HepG2 (cell line): ENCODE data around the gene GRM7. TPM values are rescaled to one million over a fixed set of nuclear protein-coding genes. Genes with fewer than 3 reads are reported as not detected.

Experiments used
- ATAC-seq: fragments of 200-7000 bp; cut with Tn5 transposase; 3 replicates; pipeline ENCODE4 v1.9.1; 2020; ENCODE audit warnings: mild to moderate bottlenecking, moderate library complexity
- BruUV-seq: library from RNA; stranded (reverse); fragments of 400-500 nt; replicated peaks from 2 replicates; lab custom pipeline; 2021; lab: Mats Ljungman, UMichigan
- CTCF ChIA-PET: fragments of 300-600 bp; formaldehyde crosslinking; extraction: SDS; loops from one replicate; lab custom pipeline; 2021; ENCODE audit warnings: low total read pairs, inconsistent platforms, low intra/inter-chr PET ratio; lab: Yijun Ruan, JAX
- POLR2A ChIA-PET: fragments of 350-600 bp; sonication (Branson Sonifier 250); formaldehyde crosslinking; loops from one replicate; lab custom pipeline; 2020; ENCODE audit warnings: antibody characterized with exemption, inconsistent platforms; lab: Yijun Ruan, JAX
- DNase-seq: peaks from one replicate; pipeline ENCODE4 v3.0.0-alpha.2; 2015; ENCODE audit warnings: low spot score
- FAIRE-seq: peaks from 3 replicates; lab custom pipeline; 2011; peaks lifted over from hg19 to GRCh38; lab: Jason Lieb, UNC
- H2AFZ ChIP-seq: one replicate; pipeline ENCODE4 v1.6.1; 2011; ENCODE audit warnings: low read length, inconsistent platforms
- H3K27ac ChIP-seq: fragments of 300-600 bp; 3 replicates; pipeline ENCODE4 v1.8.0; 2011; ENCODE audit warnings: mixed run types, mild to moderate bottlenecking, mixed read lengths, low read length, inconsistent platforms; ENCODE audit not compliant: insufficient read depth; ENCODE audit errors: extremely low read length
- H3K27me3 ChIP-seq, 2 experiments: fragments of 200-600 bp in 1 of 2; 2 replicates in 1 of 2; 3 replicates in 1 of 2; pipeline versions ENCODE4 v1.6.0 to v1.8.0; 2011; ENCODE audit warnings: low read length in 2 of 2, mild to moderate bottlenecking in 2 of 2, moderate library complexity in 2 of 2, inconsistent platforms in 1 of 2; ENCODE audit not compliant: insufficient read depth in 2 of 2, control insufficient read depth in 1 of 2
- H3K36me3 ChIP-seq, 2 experiments: fragments of 200-600 bp in 1 of 2; replicated peaks in 1 of 2; 2 replicates in 1 of 2; 3 replicates in 1 of 2; pipeline versions ENCODE4 v1.5.1 to v1.8.0; 2011; ENCODE audit warnings: low read length in 2 of 2, inconsistent platforms in 1 of 2; ENCODE audit not compliant: insufficient read depth in 2 of 2, control insufficient read depth in 1 of 2
- H3K4me1 ChIP-seq: 2 replicates; pipeline ENCODE4 v1.5.1; 2012; ENCODE audit warnings: low read length, inconsistent platforms; ENCODE audit not compliant: insufficient read depth
- H3K4me2 ChIP-seq: 2 replicates; pipeline ENCODE4 v1.6.0; 2011; ENCODE audit warnings: low read depth, low read length, inconsistent platforms
- H3K4me3 ChIP-seq, 3 experiments: fragments of 200-600 bp in 1 of 3; sonication (generic), shearing (Covaris generic) in 1 of 3; replicated peaks in 1 of 3; 2 replicates each; pipeline ENCODE4 v1.5.1; 2011 to 2016; ENCODE audit warnings: low read length in 3 of 3, inconsistent platforms in 2 of 3, low read depth in 2 of 3, mild to moderate bottlenecking in 2 of 3, control low read depth in 1 of 3, mixed read lengths in 1 of 3; ENCODE audit not compliant: insufficient read depth in 1 of 3
- H3K79me2 ChIP-seq: one replicate; pipeline ENCODE4 v1.6.1; 2011; ENCODE audit warnings: low read length, inconsistent platforms; ENCODE audit not compliant: insufficient read depth
- H3K9ac ChIP-seq: 2 replicates; pipeline ENCODE4 v1.6.0; 2011; ENCODE audit warnings: mild to moderate bottlenecking, low read depth, low read length, inconsistent platforms; ENCODE audit not compliant: insufficient read depth
- H3K9me3 ChIP-seq: 2 replicates; pipeline ENCODE4 v1.5.1; 2012; ENCODE audit warnings: mild to moderate bottlenecking, low read length
- H4K20me1 ChIP-seq: 2 replicates; pipeline ENCODE4 v1.6.0; 2011; ENCODE audit warnings: inconsistent platforms, mild to moderate bottlenecking, low read length, moderate library complexity; ENCODE audit not compliant: insufficient read depth
- ATF6 ChIP-seq: sonication (generic); formaldehyde crosslinking; conservative IDR thresholded peaks from 2 replicates; pipeline ENCODE4 v1.4.0; 2020; ENCODE audit warnings: missing genetic modification reagents
- HMGXB4 ChIP-seq, 2 experiments: sonication (generic) in 1 of 2; formaldehyde crosslinking in 1 of 2; IDR thresholded peaks; 2 replicates each; pipeline versions ENCODE4 v1.4.0 to v1.6.1; 2018 to 2020; ENCODE audit warnings: missing genetic modification reagents in 2 of 2, borderline replicate concordance in 1 of 2, low read depth in 1 of 2, mild to moderate bottlenecking in 1 of 2, missing biosample characterization in 1 of 2
- HOXA7 ChIP-seq: sonication (generic); formaldehyde crosslinking; IDR thresholded peaks from 2 replicates; pipeline ENCODE4 v1.8.1; 2022; ENCODE audit warnings: mild to moderate bottlenecking, missing genetic modification reagents, moderate library complexity
- RFXANK ChIP-seq: IDR thresholded peaks from 2 replicates; pipeline ENCODE4 v1.6.1; 2016
- TARDBP ChIP-seq: sonication (generic); formaldehyde crosslinking; IDR thresholded peaks from 2 replicates; pipeline ENCODE4 v1.8.0; 2022; ENCODE audit warnings: mild to moderate bottlenecking, missing genetic modification reagents
- ZNF331 ChIP-seq: sonication (generic); formaldehyde crosslinking; IDR thresholded peaks from 2 replicates; pipeline ENCODE4 v1.4.0; 2020; ENCODE audit warnings: missing genetic modification reagents
- ZNF34 ChIP-seq: sonication (generic); formaldehyde crosslinking; IDR thresholded peaks from 2 replicates; pipeline ENCODE4 v1.4.0; 2020; ENCODE audit warnings: mild to moderate bottlenecking, missing genetic modification reagents, borderline replicate concordance
- ZNF724P ChIP-seq: sonication (generic); formaldehyde crosslinking; IDR thresholded peaks from 2 replicates; pipeline ENCODE4 v1.8.0; 2022; ENCODE audit warnings: missing genetic modification reagents, borderline replicate concordance
- WGBS: methylation state at CpG from one replicate; pipeline ENCODE4 v1.1.6; 2017; ENCODE audit warnings: low lambda C conversion rate; 5-methylcytosine and 5-hydroxymethylcytosine counted together
- in situ Hi-C: cut with HindIII; loops from 2 replicates; pipeline ENCODE4 v1.10.0; 2017; ENCODE audit warnings: low pct_unique_long_range_greater_than_20kb; ENCODE audit not compliant: extremely low pct_ligation_motif_present
- intact Hi-C: fragments of 100-400 bp; cut with micrococcal nuclease; formaldehyde crosslinking; loops from one replicate; pipeline ENCODE4 v1.10.0; 2022; ENCODE audit not compliant: unreplicated experiment
- polyA plus RNA-seq, 8 experiments: library from polyadenylated mRNA; depleted of rRNA in 3 of 8; stranded (reverse) in 7 of 8; unstranded in 1 of 8; fragments of >200 nt; fragmentation: Illumina TruSeq in 4 of 8; extraction: Trizol in 4 of 8; gene quantifications; 2 replicates each; pipeline versions ENCODE4 v1.2.1 to v1.2.3, GENCODE V29; 2011 to 2016; ENCODE audit warnings: low read depth in 4 of 8, missing spikeins in 1 of 8, mixed read lengths in 1 of 8; ENCODE audit not compliant: insufficient read depth in 1 of 8
- total RNA-seq, 5 experiments: library from RNA; depleted of rRNA; stranded (reverse); fragments of >200 nt; fragmentation: Illumina TruSeq; extraction: Trizol; gene quantifications; 2 replicates each; pipeline ENCODE4 v1.2.3, GENCODE V29; 2016; ENCODE audit warnings: low read depth in 1 of 5

The GRM7 gene
- total and polyA plus RNA-seq, 2 of the 13 experiments (the other 11 are each of a cell fraction or from before 2014, with no cell fraction given): not detected

GRCh38 chr3:7615043-7615442 is 754.1 kb downstream of the GRM7 start:
- no peak overlapping the region for H3K27ac ChIP-seq
- no peak for FAIRE-seq
- CTCF ChIA-PET: no interaction called here
- intact Hi-C loops (no loop called here), in situ Hi-C loops (no loop called here)
- peaks cover 27% of the 10 kb centered on the region; the same call in 1 of the 2 replicates for H3K9me3 ChIP-seq
- H2AFZ ChIP-seq: no peak overlapping the region
- no TSS peak for BruUV-seq
- no peaks in the 10 kb centered on the region for H3K4me1 ChIP-seq
- H3K27me3 ChIP-seq: no peaks in the 10 kb centered on the region
- no peak for DNase-seq
- POLR2A ChIA-PET: no interaction called here
- H3K4me2 ChIP-seq: no peak overlapping the region
- no peaks in the 10 kb centered on the region for H4K20me1 ChIP-seq
- H3K9ac ChIP-seq: no peak overlapping the region
- TF ChIP-seq ZNF34: no peak
- no peak for TF ChIP-seq HMGXB4 (CRISPR knock-in tag; IDR thresholded peaks at IDR 0.05; ENCODE audit: borderline replicate concordance in 1 of 2, low read depth in 1 of 2)
- no peak for TF ChIP-seq TARDBP
- H3K4me3 ChIP-seq: no peak overlapping the region
- H3K79me2 ChIP-seq: no peaks in the 10 kb centered on the region
- ATAC-seq: no peak
- H3K36me3 ChIP-seq: no peaks in the 10 kb centered on the region
- WGBS: 0% methylated on average over 1 of the region's 1 CpG

- no peak overlapping the region for H3K4me3 ChIP-seq
- in situ Hi-C loops (no loop called here), intact Hi-C loops (no loop called here)
- no peak for TF ChIP-seq ATF6 (CRISPR knock-in tag)
- TF ChIP-seq ZNF724P (CRISPR knock-in tag): no peak
- TF ChIP-seq ZNF331 (CRISPR knock-in tag): no peak
- no peak for TF ChIP-seq RFXANK
- TF ChIP-seq HOXA7 (CRISPR knock-in tag): no peak
- no peaks in the 10 kb centered on the region for H3K4me1 ChIP-seq
- H4K20me1 ChIP-seq: no peaks in the 10 kb centered on the region
- ATAC-seq: no peak
- H3K9ac ChIP-seq: no peak overlapping the region
- H2AFZ ChIP-seq: no peak overlapping the region
- no peak overlapping the region for H3K27ac ChIP-seq
- WGBS: 1% methylated on average over 2 of the region's 2 CpGs
- BruUV-seq: no TSS peak
- peaks cover 32% of the 10 kb centered on the region for H3K9me3 ChIP-seq
- DNase-seq: no peak
- no peaks in the 10 kb centered on the region for H3K27me3 ChIP-seq
- POLR2A ChIA-PET: no interaction called here
- H3K4me2 ChIP-seq: no peak overlapping the region
- no peak for FAIRE-seq
- CTCF ChIA-PET: no interaction called here
- no peaks in the 10 kb centered on the region for H3K79me2 ChIP-seq
- no peaks in the 10 kb centered on the region for H3K36me3 ChIP-seq
These were observed 757.7 kb downstream of the GRM7 start for GRCh38 chr3:7618606-7619005.
